Activated T-helper 17 cell treated with anti-CD3 and anti-CD28 coated beads, Interleukin-2, amount 50 U/mL, for 72 hours (primary cell): ENCODE data around the gene EIF6. TPM values are rescaled to one million over a fixed set of nuclear protein-coding genes. Genes with fewer than 3 reads are reported as not detected.
"Not testable (repeated sequence)": the region's sequence is repeated elsewhere in the genome, so short reads cannot be mapped to it uniquely, and the experiment has no call there.

Source experiments
- ATAC-seq: fragments of 150-1000 bp; cut with Tn5 transposase; replicated peaks from 2 replicates; pipeline ENCODE4 v1.10.0; 2021; ENCODE audit warnings: mild to moderate bottlenecking, moderate library complexity
- H3K27ac Mint-ChIP-seq: one replicate; pipeline ENCODE4 v1.8.0; 2022; ENCODE audit warnings: mixed read lengths
- H3K27me3 Mint-ChIP-seq: one replicate; pipeline ENCODE4 v1.8.0; 2022; ENCODE audit warnings: mixed read lengths
- H3K36me3 Mint-ChIP-seq: one replicate; pipeline ENCODE4 v1.8.0; 2022; ENCODE audit warnings: low read depth, mild to moderate bottlenecking, mixed read lengths
- H3K4me1 Mint-ChIP-seq: one replicate; pipeline ENCODE4 v1.8.0; 2022; ENCODE audit warnings: mixed read lengths
- H3K4me3 Mint-ChIP-seq: one replicate; pipeline ENCODE4 v1.8.0; 2022; ENCODE audit warnings: mild to moderate bottlenecking, mixed read lengths
- H3K9me3 Mint-ChIP-seq: one replicate; pipeline ENCODE4 v1.8.0; 2022; ENCODE audit warnings: mixed read lengths
- total RNA-seq, 2 donors: library from RNA; stranded (reverse); gene quantifications; one replicate each; pipeline ENCODE4 v1.2.3, GENCODE V29; 2022

Gene EIF6
- total RNA-seq, 2 donors from 2014 or later, result 82.7 to 146 TPM

GRCh38 chr20:35271073-35271882 is 13.3 kb downstream of the EIF6 start:
- no peaks in the 10 kb centered on the region for H3K27me3 Mint-ChIP-seq
- H3K27ac Mint-ChIP-seq, result peak overlapping the region; percentile 76
- peaks cover 57% of the 10 kb centered on the region for H3K36me3 Mint-ChIP-seq
- H3K9me3 Mint-ChIP-seq, result no peaks in the 10 kb centered on the region
- no peak overlapping the region for H3K4me3 Mint-ChIP-seq
- ATAC-seq, result no peak
- H3K4me1 Mint-ChIP-seq, result peaks cover 3% of the 10 kb centered on the region

GRCh38 chr20:35270021-35270902 is 14.3 kb downstream of the EIF6 start:
- H3K4me3 Mint-ChIP-seq, result no peak overlapping the region
- no peaks in the 10 kb centered on the region for H3K27me3 Mint-ChIP-seq
- ATAC-seq, result no peak
- peaks cover 48% of the 10 kb centered on the region for H3K36me3 Mint-ChIP-seq
- H3K27ac Mint-ChIP-seq, result peak overlapping the region; percentile 76
- H3K4me1 Mint-ChIP-seq, result peaks cover 3% of the 10 kb centered on the region
- no peaks in the 10 kb centered on the region for H3K9me3 Mint-ChIP-seq

- Mint-ChIP-seq H3K27ac (peak overlapping the region; percentile 36), H3K4me3 (no peak overlapping the region)
Observed at GRCh38 chr20:35269055-35269781, 15.4 kb downstream of the EIF6 start.

GRCh38 chr20:35267092-35267491 is 17.5 kb downstream of the EIF6 start:
- no peak overlapping the region for H3K27ac Mint-ChIP-seq
- H3K36me3 Mint-ChIP-seq, result peaks cover 69% of the 10 kb centered on the region
- no peaks in the 10 kb centered on the region for H3K9me3 Mint-ChIP-seq
- no peak overlapping the region for H3K4me3 Mint-ChIP-seq
- no peak for ATAC-seq
- H3K27me3 Mint-ChIP-seq, result no peaks in the 10 kb centered on the region
- H3K4me1 Mint-ChIP-seq, result peaks cover 3% of the 10 kb centered on the region

More at GRCh38 chr20:35269055-35269781, 15.4 kb downstream of the EIF6 start:
- Mint-ChIP-seq H3K27me3 (no peaks in the 10 kb centered on the region), H3K9me3 (no peaks in the 10 kb centered on the region), H3K4me1 (peaks cover 3% of the 10 kb centered on the region), H3K36me3 (peaks cover 55% of the 10 kb centered on the region)
- peak; percentile 61 for ATAC-seq

- no peak overlapping the region for H3K4me3 Mint-ChIP-seq
Observed at GRCh38 chr20:35264755-35265154, 19.8 kb downstream of the EIF6 start.

GRCh38 chr20:35263532-35264341 is 20.8 kb downstream of the EIF6 start:
- H3K4me3 Mint-ChIP-seq, result no peak overlapping the region
- no peaks in the 10 kb centered on the region for H3K9me3 Mint-ChIP-seq
- peaks cover 44% of the 10 kb centered on the region for H3K36me3 Mint-ChIP-seq
- ATAC-seq, result no peak
- H3K4me1 Mint-ChIP-seq, result peaks cover 3% of the 10 kb centered on the region
- H3K27me3 Mint-ChIP-seq, result no peaks in the 10 kb centered on the region
- no peak overlapping the region for H3K27ac Mint-ChIP-seq

More at GRCh38 chr20:35264755-35265154, 19.8 kb downstream of the EIF6 start:
- no peak overlapping the region for H3K27ac Mint-ChIP-seq
- no peak for ATAC-seq
- H3K4me1 Mint-ChIP-seq, result peaks cover 3% of the 10 kb centered on the region
- H3K9me3 Mint-ChIP-seq, result no peaks in the 10 kb centered on the region
- no peaks in the 10 kb centered on the region for H3K27me3 Mint-ChIP-seq
- H3K36me3 Mint-ChIP-seq, result peaks cover 46% of the 10 kb centered on the region

- H3K4me1 Mint-ChIP-seq, H3K27ac Mint-ChIP-seq, H3K27me3 Mint-ChIP-seq, H3K4me3 Mint-ChIP-seq, H3K9me3 Mint-ChIP-seq, ATAC-seq: not testable (repeated sequence)
- peaks cover 37% of the 10 kb centered on the region for H3K36me3 Mint-ChIP-seq
Observed at GRCh38 chr20:35262731-35263531, 21.6 kb downstream of the EIF6 start.

- H3K9me3 Mint-ChIP-seq, H3K4me1 Mint-ChIP-seq, H3K27ac Mint-ChIP-seq, ATAC-seq, H3K27me3 Mint-ChIP-seq, H3K4me3 Mint-ChIP-seq: not testable (repeated sequence)
- peaks cover 31% of the 10 kb centered on the region for H3K36me3 Mint-ChIP-seq
Observed at GRCh38 chr20:35262321-35262720, 22.3 kb downstream of the EIF6 start.

GRCh38 chr20:35260426-35260825 is 24.1 kb downstream of the EIF6 start:
- no peaks in the 10 kb centered on the region for H3K9me3 Mint-ChIP-seq
- ATAC-seq, result no peak
- H3K4me3 Mint-ChIP-seq, result no peak overlapping the region
- peaks cover 26% of the 10 kb centered on the region for H3K36me3 Mint-ChIP-seq
- no peak overlapping the region for H3K27ac Mint-ChIP-seq
- H3K4me1 Mint-ChIP-seq, result no peaks in the 10 kb centered on the region
- no peaks in the 10 kb centered on the region for H3K27me3 Mint-ChIP-seq

GRCh38 chr20:35257175-35257909 is 27.2 kb downstream of the EIF6 start:
- H3K36me3 Mint-ChIP-seq, result peaks cover 13% of the 10 kb centered on the region
- no peak overlapping the region for H3K4me3 Mint-ChIP-seq
- H3K27ac Mint-ChIP-seq, result no peak overlapping the region
- H3K27me3 Mint-ChIP-seq, result no peaks in the 10 kb centered on the region
- ATAC-seq, result no peak
- no peaks in the 10 kb centered on the region for H3K9me3 Mint-ChIP-seq
- peaks cover 2% of the 10 kb centered on the region for H3K4me1 Mint-ChIP-seq

- no peak overlapping the region for H3K4me3 Mint-ChIP-seq
- no peak for ATAC-seq
- no peaks in the 10 kb centered on the region for H3K27me3 Mint-ChIP-seq
- H3K27ac Mint-ChIP-seq, result no peak overlapping the region
- peaks cover 13% of the 10 kb centered on the region for H3K36me3 Mint-ChIP-seq
- H3K9me3 Mint-ChIP-seq, result no peaks in the 10 kb centered on the region
- peaks cover 13% of the 10 kb centered on the region for H3K4me1 Mint-ChIP-seq
Observed at GRCh38 chr20:35254448-35254999, 30.0 kb downstream of the EIF6 start.

GRCh38 chr20:35253010-35253409 is 31.6 kb downstream of the EIF6 start:
- H3K4me1 Mint-ChIP-seq, result peaks cover 13% of the 10 kb centered on the region
- peaks cover 13% of the 10 kb centered on the region for H3K36me3 Mint-ChIP-seq
- H3K4me3 Mint-ChIP-seq, result no peak overlapping the region
- H3K27me3 Mint-ChIP-seq, result no peaks in the 10 kb centered on the region
- no peak for ATAC-seq
- H3K9me3 Mint-ChIP-seq, result no peaks in the 10 kb centered on the region
- H3K27ac Mint-ChIP-seq, result no peak overlapping the region
